ENCODE measurements around the gene WASHC3. TPM values are rescaled to one million over a fixed set of nuclear protein-coding genes. Genes with fewer than 3 reads are reported as not detected.

The WASHC3 gene
- total RNA-seq, 1 experiment from 2014 or later, result 16.6 TPM

GRCh38 chr12:102063069-102063468 is 1.3 kb upstream of the WASHC3 start:
- TF ChIP-seq CTCF (conservative IDR thresholded peaks at IDR 0.05; ENCODE audit: low read depth, low read length) (no peak), EZH2 (IDR thresholded peaks at IDR 0.05; ENCODE audit: borderline replicate concordance, low read depth, low read length, poor library complexity, severe bottlenecking) (no peak)
- Histone ChIP-seq H3K4me1 (ENCODE audit: insufficient read depth, low read length, poor library complexity, severe bottlenecking) (peaks cover 3% of the 10 kb centered on the region), H3K36me3 (ENCODE audit: insufficient read depth, low read length, poor library complexity, severe bottlenecking) (no peaks in the 10 kb centered on the region), H3K27me3 (replicated peaks; ENCODE audit: insufficient read depth, low read depth, low read length, poor library complexity) (no peaks in the 10 kb centered on the region), H3K9me3 (ENCODE audit: low read depth, low read length, poor library complexity, severe bottlenecking) (no peaks in the 10 kb centered on the region), H3K27ac (ENCODE audit: low read depth, low read length, poor library complexity, severe bottlenecking) (no peak overlapping the region), H3K4me3 (ENCODE audit: low read depth, low read length, poor library complexity, severe bottlenecking) (no peak overlapping the region)
- POLR2A ChIA-PET (ENCODE audit: low non-redundant PET), result no interaction called here
- CTCF ChIA-PET, result no interaction called here
- intact Hi-C loops (cut with micrococcal nuclease; ENCODE audit: unreplicated experiment), result no loop called here
- no TSS peak for BruUV-seq (replicated peaks)
- DNase-seq (ENCODE audit: low spot score), result peak; percentile 28

- CTCF ChIA-PET, result interaction anchor here (0.8 kb wide), 1 partner anchor 707 kb away, joined by 4 read pairs; no protein-coding TSS in a partner anchor
- Histone ChIP-seq H3K27me3 (replicated peaks; ENCODE audit: insufficient read depth, low read depth, low read length, poor library complexity) (no peaks in the 10 kb centered on the region), H3K4me1 (ENCODE audit: insufficient read depth, low read length, poor library complexity, severe bottlenecking) (peaks cover 3% of the 10 kb centered on the region), H3K4me3 (ENCODE audit: low read depth, low read length, poor library complexity, severe bottlenecking) (peak overlapping the region; percentile 68), H3K27ac (ENCODE audit: low read depth, low read length, poor library complexity, severe bottlenecking) (no peak overlapping the region), H3K9me3 (ENCODE audit: low read depth, low read length, poor library complexity, severe bottlenecking) (no peaks in the 10 kb centered on the region), H3K36me3 (ENCODE audit: insufficient read depth, low read length, poor library complexity, severe bottlenecking) (no peaks in the 10 kb centered on the region)
- no peak for TF ChIP-seq EZH2 (IDR thresholded peaks at IDR 0.05; ENCODE audit: borderline replicate concordance, low read depth, low read length, poor library complexity, severe bottlenecking)
- TF ChIP-seq CTCF (conservative IDR thresholded peaks at IDR 0.05; ENCODE audit: low read depth, low read length), result no peak
- no peak for DNase-seq (ENCODE audit: low spot score)
- intact Hi-C loops (cut with micrococcal nuclease; ENCODE audit: unreplicated experiment), result no loop called here
- BruUV-seq (replicated peaks), result no TSS peak
- POLR2A ChIA-PET (ENCODE audit: low non-redundant PET), result no interaction called here
Measured at GRCh38 chr12:102062419-102062806, 622 bp upstream of the WASHC3 start.

- Histone ChIP-seq H3K27ac (ENCODE audit: low read depth, low read length, poor library complexity, severe bottlenecking) (peak overlapping the region; percentile 68), H3K9me3 (ENCODE audit: low read depth, low read length, poor library complexity, severe bottlenecking) (no peaks in the 10 kb centered on the region), H3K4me1 (ENCODE audit: insufficient read depth, low read length, poor library complexity, severe bottlenecking) (peaks cover 3% of the 10 kb centered on the region), H3K27me3 (replicated peaks; ENCODE audit: insufficient read depth, low read depth, low read length, poor library complexity) (no peaks in the 10 kb centered on the region), H3K4me3 (ENCODE audit: low read depth, low read length, poor library complexity, severe bottlenecking) (peak overlapping the region; percentile 68), H3K36me3 (ENCODE audit: insufficient read depth, low read length, poor library complexity, severe bottlenecking) (no peaks in the 10 kb centered on the region)
- BruUV-seq (replicated peaks), result no TSS peak
- DNase-seq (ENCODE audit: low spot score), result no peak
- POLR2A ChIA-PET (ENCODE audit: low non-redundant PET), result no interaction called here
- TF ChIP-seq EZH2 (IDR thresholded peaks at IDR 0.05; ENCODE audit: borderline replicate concordance, low read depth, low read length, poor library complexity, severe bottlenecking) (no peak), CTCF (conservative IDR thresholded peaks at IDR 0.05; ENCODE audit: low read depth, low read length) (no peak)
- CTCF ChIA-PET, result no interaction called here
- intact Hi-C loops (cut with micrococcal nuclease; ENCODE audit: unreplicated experiment), result no loop called here
Measured at GRCh38 chr12:102061096-102061559, 663 bp downstream of the WASHC3 start.
